CD4-positive, alpha-beta T cell treated with Interleukin-10 for 1 hour (primary cell): ENCODE measurements around the gene FCHO1.

Experiments used
- DNase-seq: peaks from one replicate; pipeline ENCODE4 v3.0.0-alpha.2; 2020

The FCHO1 gene

DNA sequence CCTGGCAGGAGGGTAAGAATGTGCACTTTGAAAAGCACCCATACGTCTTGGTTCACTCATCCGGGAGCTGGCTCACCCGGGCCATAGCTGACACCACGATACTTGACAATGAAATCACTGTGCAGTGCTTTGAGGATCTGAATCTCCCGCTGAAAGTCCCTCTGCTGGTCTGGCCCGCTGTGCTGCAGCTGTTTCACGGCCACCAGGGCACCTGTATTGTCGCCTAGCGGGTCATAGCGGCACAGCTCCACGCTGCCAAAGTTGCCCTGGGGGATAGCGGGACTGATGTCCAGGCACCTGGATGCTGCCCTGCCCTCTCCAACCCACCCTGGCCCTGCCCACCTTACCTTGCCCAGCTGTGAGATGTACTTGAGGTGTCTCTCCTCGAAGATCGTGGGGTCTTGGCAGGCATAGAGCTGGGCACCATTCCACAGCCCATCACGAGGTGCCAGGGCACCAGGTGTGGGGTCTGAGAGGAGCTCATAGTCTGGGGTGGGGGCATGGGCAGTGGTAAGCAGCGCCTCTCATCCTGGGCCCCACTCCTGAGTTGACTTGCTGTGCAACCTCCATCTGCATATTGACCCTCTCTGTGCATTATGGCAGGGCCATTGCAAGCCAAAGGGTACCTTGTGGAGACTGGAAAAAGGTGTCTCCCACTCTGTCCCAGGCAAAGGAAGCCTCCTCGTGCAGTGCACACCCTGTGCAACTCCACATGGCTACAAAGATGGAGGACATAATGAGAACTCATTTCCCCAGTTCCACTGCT, 81.3 kb downstream of the FCHO1 start:
- no peak for DNase-seq

DNA sequence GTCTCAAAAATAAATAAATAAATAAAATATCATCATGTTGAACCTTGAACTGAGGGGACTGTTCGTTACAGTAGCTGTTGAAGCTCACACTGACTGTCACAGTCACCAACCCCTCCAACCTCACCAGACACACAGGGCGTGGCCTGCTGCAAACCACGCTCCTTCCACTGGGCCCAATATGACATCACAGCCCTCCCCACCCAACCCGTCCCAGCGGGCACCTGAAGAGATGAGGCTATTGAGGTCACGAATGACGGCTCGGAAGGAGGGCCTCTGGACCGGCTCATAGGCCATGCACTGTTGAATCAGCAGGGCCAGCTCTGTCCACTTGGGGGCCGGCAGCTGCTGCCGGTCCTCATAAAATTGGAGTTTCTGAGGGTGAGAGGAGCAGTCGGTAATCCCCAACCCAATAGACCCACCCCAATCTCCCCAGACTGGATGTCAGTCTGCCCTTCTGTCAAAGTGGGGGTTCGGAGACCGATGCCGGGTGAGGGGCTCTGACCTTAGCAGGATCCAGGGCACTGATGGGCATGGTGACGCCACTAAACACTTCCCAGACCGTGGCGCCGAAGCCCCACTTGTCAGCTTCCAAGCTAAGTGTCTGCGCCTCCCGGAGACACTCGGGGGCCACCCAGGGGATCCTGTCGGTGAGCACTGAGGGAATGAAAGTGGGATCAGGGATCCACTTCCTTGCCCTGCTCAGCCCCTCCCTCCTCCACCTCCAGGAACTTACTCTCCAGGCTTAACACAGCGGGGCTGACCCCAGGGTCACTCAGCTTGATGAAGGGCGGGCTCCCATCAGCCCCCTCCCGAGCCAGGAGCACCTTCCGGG, 83.3 kb downstream of the FCHO1 start:
- DNase-seq = peak; percentile 37

DNA sequence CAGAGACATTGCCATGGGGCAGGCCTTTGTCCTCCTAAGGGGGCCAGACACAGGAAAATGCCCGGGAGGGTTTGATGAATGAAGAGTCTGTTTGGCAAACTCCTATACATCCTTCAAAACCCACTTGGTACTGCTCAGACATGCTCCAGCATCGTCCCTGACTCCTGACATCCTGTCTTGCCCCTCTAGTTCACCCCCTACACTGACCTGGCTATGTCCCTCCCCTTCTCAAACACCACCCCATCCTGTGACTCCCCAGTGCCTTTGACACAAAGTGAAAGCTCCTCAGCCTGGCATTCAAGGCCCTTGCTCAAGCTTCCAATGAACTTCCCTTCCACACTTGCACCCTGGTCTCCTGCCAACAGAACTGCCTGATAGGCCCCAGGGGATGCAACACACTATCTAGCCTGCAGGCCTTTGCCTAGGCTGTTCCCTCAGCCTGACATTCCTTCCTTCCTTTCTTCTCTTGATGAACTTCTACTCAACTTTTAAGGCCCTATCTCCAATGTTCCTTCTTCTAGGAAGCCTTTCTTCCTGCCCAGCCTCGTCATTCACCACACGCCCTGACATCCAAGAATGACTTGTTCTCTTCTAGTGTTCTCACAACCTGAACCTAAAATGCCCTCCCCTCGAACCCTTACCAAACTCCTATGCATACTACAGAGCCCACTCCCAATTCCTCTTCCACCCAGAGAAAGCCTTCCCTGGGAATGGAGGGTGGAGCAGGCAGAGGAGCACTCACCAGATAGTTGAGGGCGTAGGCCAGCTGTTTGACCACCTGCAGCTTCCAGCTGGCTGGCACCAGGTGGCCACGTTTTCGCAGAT, 84.1 kb downstream of the FCHO1 start:
- DNase-seq = no peak

DNA sequence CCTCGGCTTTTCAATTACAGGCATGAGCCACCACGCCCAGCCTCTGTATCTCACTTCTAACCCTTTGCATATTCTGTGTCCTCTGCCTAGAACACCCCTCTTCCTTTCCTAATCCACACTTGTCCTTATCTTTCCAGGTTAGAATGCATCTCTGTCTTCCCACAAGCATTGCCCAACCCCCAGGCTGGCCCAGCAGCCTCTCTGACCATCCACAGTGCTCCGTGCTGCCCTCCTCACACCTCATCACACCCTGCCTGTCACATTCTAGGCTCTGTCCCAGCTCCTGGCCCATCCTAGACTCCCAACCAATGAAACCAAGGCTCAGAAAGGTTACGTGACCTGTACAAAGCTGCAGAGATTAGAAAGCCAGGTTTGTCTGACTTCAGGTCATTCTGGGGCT, 85.3 kb downstream of the FCHO1 start:
- no peak for DNase-seq

DNA sequence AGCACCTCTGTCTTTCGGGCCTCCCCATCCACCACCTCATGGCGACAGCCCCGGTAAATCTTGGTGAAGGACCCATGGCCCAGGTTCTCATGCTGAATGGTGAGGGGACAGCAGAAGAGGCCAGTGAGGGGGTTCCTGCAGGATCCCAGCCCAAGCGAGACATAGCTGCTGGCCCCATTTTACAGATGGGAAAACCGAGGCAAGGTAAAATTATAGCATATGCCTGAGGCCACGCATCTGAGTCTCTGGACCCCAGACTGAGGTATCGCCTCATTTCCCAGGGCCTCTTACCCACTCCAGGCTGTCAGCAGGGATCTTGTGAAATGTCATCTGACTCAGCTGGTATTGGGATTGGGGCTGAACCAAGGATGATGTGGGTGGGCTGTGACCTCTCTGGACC, 86.7 kb downstream of the FCHO1 start:
- no peak for DNase-seq
